Omental fat pad (tissue), 4 donors: Measurements from ENCODE around the gene NEDD8. TPM values are rescaled to one million over a fixed set of nuclear protein-coding genes. Genes with fewer than 3 reads are reported as not detected.

Source experiments
- ATAC-seq: fragments of 150-250 bp; one replicate; pipeline ENCODE4 v1.9.1; 2016; ENCODE audit warnings: mild to moderate bottlenecking, moderate library complexity; ENCODE audit not compliant: low FRiP score
- DNase-seq: peaks from one replicate; pipeline ENCODE4 v3.0.0-alpha.2; 2019; ENCODE audit warnings: low spot score
- total RNA-seq, 4 donors: library from RNA; depleted of rRNA; stranded (reverse); fragments of >200 nt; gene quantifications; one replicate each; pipeline ENCODE4 v1.1.0, GENCODE V29; 2016
- TF ChIP-seq, protein P1 (sequence below), 3 donors: fragments of 450-650 bp; IDR thresholded peaks; one replicate each; pipeline ENCODE4 v1.5.1; 2016 to 2017; ENCODE audit warnings: antibody characterized with exemption in 3 of 3, mild to moderate bottlenecking in 3 of 3, moderate library complexity in 2 of 3

The NEDD8 gene
- total RNA-seq, 4 donors from 2014 or later: 98.4 to 184 (median 126) TPM

DNA sequence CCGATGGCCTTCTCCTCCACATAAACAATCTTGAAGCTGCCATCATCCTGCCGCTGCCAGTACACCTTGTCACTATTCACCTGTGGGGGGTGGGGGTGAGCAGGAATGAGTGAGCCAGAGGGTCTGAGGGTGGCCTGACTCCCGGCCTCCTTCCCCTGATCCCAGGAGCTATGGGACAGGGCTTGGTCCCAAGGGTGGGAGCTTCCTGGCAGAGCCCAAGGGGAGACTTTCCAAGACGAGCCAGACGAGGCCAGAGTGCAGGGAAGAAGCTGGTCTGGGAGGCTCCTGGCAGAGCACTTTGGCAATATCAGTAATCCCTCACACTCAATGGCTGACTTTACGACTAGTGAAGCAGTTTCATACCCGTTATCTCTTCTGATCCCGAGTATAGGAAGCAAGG lies 23.3 kb upstream of the NEDD8 start:
- no peak for ATAC-seq
- TF ChIP-seq, protein P1, sequence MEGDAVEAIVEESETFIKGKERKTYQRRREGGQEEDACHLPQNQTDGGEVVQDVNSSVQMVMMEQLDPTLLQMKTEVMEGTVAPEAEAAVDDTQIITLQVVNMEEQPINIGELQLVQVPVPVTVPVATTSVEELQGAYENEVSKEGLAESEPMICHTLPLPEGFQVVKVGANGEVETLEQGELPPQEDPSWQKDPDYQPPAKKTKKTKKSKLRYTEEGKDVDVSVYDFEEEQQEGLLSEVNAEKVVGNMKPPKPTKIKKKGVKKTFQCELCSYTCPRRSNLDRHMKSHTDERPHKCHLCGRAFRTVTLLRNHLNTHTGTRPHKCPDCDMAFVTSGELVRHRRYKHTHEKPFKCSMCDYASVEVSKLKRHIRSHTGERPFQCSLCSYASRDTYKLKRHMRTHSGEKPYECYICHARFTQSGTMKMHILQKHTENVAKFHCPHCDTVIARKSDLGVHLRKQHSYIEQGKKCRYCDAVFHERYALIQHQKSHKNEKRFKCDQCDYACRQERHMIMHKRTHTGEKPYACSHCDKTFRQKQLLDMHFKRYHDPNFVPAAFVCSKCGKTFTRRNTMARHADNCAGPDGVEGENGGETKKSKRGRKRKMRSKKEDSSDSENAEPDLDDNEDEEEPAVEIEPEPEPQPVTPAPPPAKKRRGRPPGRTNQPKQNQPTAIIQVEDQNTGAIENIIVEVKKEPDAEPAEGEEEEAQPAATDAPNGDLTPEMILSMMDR (IDR thresholded peaks at IDR 0.05): no peak
- no peak for DNase-seq

GRCh38 chr14:24254630-24255392 lies 22.6 kb upstream of the NEDD8 start:
- TF ChIP-seq, protein P1 (IDR thresholded peaks at IDR 0.05): no peak
- DNase-seq (no peak), ATAC-seq (no peak)

- no peak for ATAC-seq
- TF ChIP-seq, protein P1 (IDR thresholded peaks at IDR 0.05): no peak
- no peak for DNase-seq
These were observed 21.8 kb upstream of the NEDD8 start for GRCh38 chr14:24253936-24254335.

GRCh38 chr14:24252289-24253124 lies 20.3 kb upstream of the NEDD8 start:
- TF ChIP-seq, protein P1 (IDR thresholded peaks at IDR 0.05): no peak
- ATAC-seq: no peak
- no peak for DNase-seq

DNA sequence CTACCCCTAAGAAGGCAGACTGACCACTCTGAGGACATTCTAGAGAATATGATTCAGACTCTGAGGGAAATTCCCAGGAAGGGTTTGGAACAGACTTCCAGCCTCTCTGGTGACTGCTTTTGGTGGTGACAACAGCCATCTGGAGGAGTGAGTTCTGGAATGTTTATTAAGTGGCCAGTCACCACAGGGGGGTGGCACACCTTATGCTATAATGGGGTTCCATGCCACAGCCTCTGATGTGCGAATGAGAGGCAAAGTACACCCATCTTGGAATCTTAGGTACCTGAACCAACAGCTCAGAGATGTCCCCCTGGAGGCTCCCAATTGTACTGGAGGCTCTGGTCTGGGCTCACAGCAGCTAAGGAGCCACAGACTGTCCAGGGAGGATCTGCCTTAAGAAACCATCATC lies 19.7 kb upstream of the NEDD8 start:
- TF ChIP-seq, protein P1 (IDR thresholded peaks at IDR 0.05): no peak
- DNase-seq: no peak
- ATAC-seq: no peak

DNA sequence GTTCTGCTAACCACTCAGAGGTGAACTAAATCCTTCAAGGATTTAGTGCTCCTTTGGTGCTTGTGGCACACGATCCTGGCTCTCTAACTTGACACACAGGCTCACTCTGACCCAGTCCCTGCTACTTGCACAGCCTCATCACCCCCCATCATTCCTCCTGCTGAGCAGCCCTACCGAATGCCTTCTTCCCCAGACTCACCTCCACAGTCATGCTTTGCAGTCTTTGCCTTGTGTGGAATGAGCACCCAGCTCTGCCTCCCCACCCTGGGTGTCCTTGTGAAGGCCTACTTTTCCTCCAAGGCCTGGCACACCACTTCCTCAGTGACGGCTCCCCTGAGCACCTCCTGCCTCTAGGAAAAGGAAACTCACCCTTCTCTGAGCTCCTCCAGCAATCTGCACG lies 18.2 kb upstream of the NEDD8 start:
- ATAC-seq: no peak
- TF ChIP-seq, protein P1 (IDR thresholded peaks at IDR 0.05): no peak
- DNase-seq: no peak
